ENCODE data around the gene LPIN1. TPM values are rescaled to one million over a fixed set of nuclear protein-coding genes. Genes with fewer than 3 reads are reported as not detected.

LPIN1 gene
- total and polyA plus RNA-seq, 2 of the 13 experiments (the other 11 are each of a cell fraction or from before 2014, with no cell fraction given): 9.7 to 19.4 TPM

DNA sequence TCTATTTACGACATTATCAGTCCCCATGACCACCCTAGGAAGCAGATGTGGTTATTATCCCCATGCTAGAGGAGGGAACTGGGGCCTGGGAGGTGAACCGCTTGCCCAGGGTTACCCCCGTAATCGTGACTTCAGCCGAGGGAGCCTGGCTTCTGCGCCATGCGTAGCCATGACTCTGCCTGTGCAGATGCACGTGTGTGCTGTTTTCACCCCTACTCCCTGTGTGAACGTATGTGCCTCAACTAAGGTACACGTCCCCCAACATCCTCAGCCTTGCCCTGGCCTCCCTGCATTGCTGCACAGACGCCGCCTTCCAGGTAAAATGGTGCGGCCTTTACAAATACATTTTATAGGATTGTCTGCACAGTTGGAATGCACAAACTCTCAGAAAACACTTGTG is 40.2 kb downstream of the LPIN1 start:
- Histone ChIP-seq H3K79me2 (ENCODE audit: insufficient read depth, low read length) (no peaks in the 10 kb centered on the region), H3K4me2 (ENCODE audit: low read depth, low read length) (no peak overlapping the region), H3K4me3 (replicated peaks in 1 of 3; ENCODE audit: insufficient read depth in 1 of 3, low read depth in 2 of 3, low read length in 3 of 3) (no peak overlapping the region), H3K9me3 (ENCODE audit: low read length) (no peaks in the 10 kb centered on the region), H3K9ac (ENCODE audit: insufficient read depth, low read depth, low read length) (no peak overlapping the region), H3K27me3 (ENCODE audit: control insufficient read depth in 1 of 2, insufficient read depth in 2 of 2, low read length in 2 of 2) (no peaks in the 10 kb centered on the region), H2AFZ (ENCODE audit: low read length) (no peak overlapping the region), H3K27ac (ENCODE audit: extremely low read length, insufficient read depth, low read length) (no peak overlapping the region), H3K36me3 (replicated peaks in 1 of 2; ENCODE audit: control insufficient read depth in 1 of 2, insufficient read depth in 2 of 2, low read length in 2 of 2) (peaks cover 10 to 68% of the 10 kb centered on the region in 2 experiments; a peak in 4 of 5 replicates), H4K20me1 (ENCODE audit: insufficient read depth, low read length) (no peaks in the 10 kb centered on the region), H3K4me1 (ENCODE audit: insufficient read depth, low read length) (no peaks in the 10 kb centered on the region)
- ChIA-PET POLR2A (no interaction called here), CTCF (ENCODE audit: low intra/inter-chr PET ratio, low total read pairs) (no interaction called here)
- no peak for TF ChIP-seq RFX3 (CRISPR knock-in tag; IDR thresholded peaks at IDR 0.05)
- TF ChIP-seq TSC22D2 (CRISPR knock-in tag; IDR thresholded peaks at IDR 0.05; ENCODE audit: borderline replicate concordance): no peak
- TF ChIP-seq ZNF496 (CRISPR knock-in tag; IDR thresholded peaks at IDR 0.05; ENCODE audit: insufficient replicate concordance): no peak
- no peak for TF ChIP-seq FOXP1 (IDR thresholded peaks at IDR 0.05)
- TF ChIP-seq FOXP1 (CRISPR knock-in tag; IDR thresholded peaks at IDR 0.05): no peak
- no peak for TF ChIP-seq NFYC (CRISPR knock-in tag; IDR thresholded peaks at IDR 0.05)
- no peak for TF ChIP-seq ZNF383 (CRISPR knock-in tag; IDR thresholded peaks at IDR 0.05; ENCODE audit: borderline replicate concordance)
- no peak for TF ChIP-seq MED8 (CRISPR knock-in tag; IDR thresholded peaks at IDR 0.05; ENCODE audit: insufficient replicate concordance)
- no peak for TF ChIP-seq BRCA1 (CRISPR knock-in tag; IDR thresholded peaks at IDR 0.05)
- no peak for TF ChIP-seq ZSCAN12 (CRISPR knock-in tag; IDR thresholded peaks at IDR 0.05)
- TF ChIP-seq SUZ12 (IDR thresholded peaks at IDR 0.05; ENCODE audit: low read depth, low read length): no peak
- no peak for TF ChIP-seq ZNF530 (CRISPR knock-in tag; IDR thresholded peaks at IDR 0.05; ENCODE audit: low read depth)
- TF ChIP-seq ZNF570 (CRISPR knock-in tag; IDR thresholded peaks at IDR 0.05; ENCODE audit: borderline replicate concordance): no peak
- TF ChIP-seq ZKSCAN1 (IDR thresholded peaks at IDR 0.05; ENCODE audit: low read length): no peak
- TF ChIP-seq SMYD3 (CRISPR knock-in tag; IDR thresholded peaks at IDR 0.05): no peak
- no peak for TF ChIP-seq SIX4 (CRISPR knock-in tag; IDR thresholded peaks at IDR 0.05)
- no peak for TF ChIP-seq ZNF430 (CRISPR knock-in tag; IDR thresholded peaks at IDR 0.05)
- no TSS peak for BruUV-seq (replicated peaks)
- intact Hi-C loops (cut with micrococcal nuclease; ENCODE audit: unreplicated experiment) (no loop called here), in situ Hi-C loops (cut with HindIII; ENCODE audit: extremely low pct_ligation_motif_present, low pct_unique_long_range_greater_than_20kb) (no loop called here)
- 97% methylated on average over 13 of the region's 13 CpGs for WGBS (ENCODE audit: low lambda C conversion rate)
- ATAC-seq: no peak
- DNase-seq (ENCODE audit: low spot score): no peak
- FAIRE-seq: no peak
